Liver (tissue), 9 donors: ENCODE data around the gene TAP2. TPM values are rescaled to one million over a fixed set of nuclear protein-coding genes. Genes with fewer than 3 reads are reported as not detected.

ENCODE experiments used
- DNase-seq: peaks from one replicate; pipeline ENCODE4 v3.0.0-alpha.2; 2017; ENCODE audit warnings: low spot score
- H3K27ac ChIP-seq, 2 donors: one replicate each; pipeline ENCODE4 v1.7.0; 2013; ENCODE audit warnings: inconsistent platforms in 2 of 2, low read length in 2 of 2, control low read depth in 1 of 2, low read depth in 1 of 2, mild to moderate bottlenecking in 1 of 2
- H3K27me3 ChIP-seq, 4 donors: one replicate each; pipeline versions ENCODE4 v1.6.1 to v1.7.0; 2013; ENCODE audit warnings: low read length in 3 of 4, inconsistent platforms in 1 of 4, mild to moderate bottlenecking in 1 of 4, moderate library complexity in 1 of 4; ENCODE audit not compliant: control insufficient read depth in 4 of 4, insufficient read depth in 4 of 4
- H3K36me3 ChIP-seq, 4 donors: one replicate each; pipeline versions ENCODE4 v1.6.1 to v1.7.0; 2013; ENCODE audit warnings: low read length in 3 of 4, mild to moderate bottlenecking in 3 of 4, low read depth in 1 of 4, moderate library complexity in 1 of 4; ENCODE audit not compliant: control insufficient read depth in 4 of 4, insufficient read depth in 3 of 4
- H3K4me1 ChIP-seq, 4 donors: one replicate each; pipeline versions ENCODE4 v1.6.1 to v1.7.0; 2013; ENCODE audit warnings: low read length in 3 of 4, mild to moderate bottlenecking in 3 of 4, moderate library complexity in 1 of 4; ENCODE audit not compliant: control insufficient read depth in 4 of 4, insufficient read depth in 4 of 4
- H3K4me3 ChIP-seq, 3 donors: one replicate each; pipeline versions ENCODE4 v1.6.1 to v1.7.0; 2013; ENCODE audit warnings: low read length in 3 of 3, control low read depth in 1 of 3, low read depth in 1 of 3, mild to moderate bottlenecking in 1 of 3
- H3K9ac ChIP-seq, 2 donors: one replicate each; pipeline ENCODE4 v1.7.0; 2013; ENCODE audit warnings: low read length in 2 of 2, mild to moderate bottlenecking in 2 of 2, moderate library complexity in 2 of 2, control low read depth in 1 of 2, low read depth in 1 of 2
- H3K9me3 ChIP-seq, 4 donors: one replicate each; pipeline versions ENCODE4 v1.6.1 to v1.7.0; 2013; ENCODE audit warnings: low read length in 3 of 4; ENCODE audit not compliant: control insufficient read depth in 4 of 4
- EGR1 ChIP-seq, 2 donors: IDR thresholded peaks; 2 replicates each; pipeline ENCODE4 v1.6.1; 2016 to 2018; ENCODE audit warnings: antibody characterized with exemption in 2 of 2, low read depth in 2 of 2
- FOXA1 ChIP-seq: IDR thresholded peaks from 2 replicates; pipeline ENCODE4 v1.6.1; 2016; ENCODE audit warnings: antibody characterized with exemption
- FOXA2 ChIP-seq: IDR thresholded peaks from 2 replicates; pipeline ENCODE4 v1.6.1; 2016; ENCODE audit warnings: antibody characterized with exemption
- GABPA ChIP-seq, 2 donors: IDR thresholded peaks in 1 of 2; conservative IDR thresholded peaks in 1 of 2; 2 replicates each; pipeline ENCODE4 v1.6.1; 2016; ENCODE audit warnings: antibody characterized with exemption in 2 of 2, mild to moderate bottlenecking in 1 of 2, moderate library complexity in 1 of 2
- HNF4A ChIP-seq, 2 donors: conservative IDR thresholded peaks; 2 replicates each; pipeline ENCODE4 v1.6.1; 2016; ENCODE audit warnings: antibody characterized with exemption in 2 of 2, mild to moderate bottlenecking in 2 of 2
- JUND ChIP-seq, 2 donors: IDR thresholded peaks; 2 replicates each; pipeline ENCODE4 v1.6.1; 2016; ENCODE audit warnings: antibody characterized with exemption in 2 of 2
- NR2F2 ChIP-seq: IDR thresholded peaks from 2 replicates; pipeline ENCODE4 v1.6.1; 2016; ENCODE audit warnings: antibody characterized with exemption
- RAD21 ChIP-seq, 2 donors: IDR thresholded peaks; 2 replicates each; pipeline ENCODE4 v1.6.1; 2016; ENCODE audit warnings: antibody characterized with exemption in 2 of 2, mild to moderate bottlenecking in 2 of 2
- RXRA ChIP-seq, 2 donors: IDR thresholded peaks; 2 replicates each; pipeline ENCODE4 v1.6.1; 2017 to 2018; ENCODE audit warnings: antibody characterized with exemption in 2 of 2, mild to moderate bottlenecking in 1 of 2
- SP1 ChIP-seq: IDR thresholded peaks from 2 replicates; pipeline ENCODE4 v1.6.1; 2018; ENCODE audit warnings: antibody characterized with exemption, mild to moderate bottlenecking
- TAF1 ChIP-seq: conservative IDR thresholded peaks from 2 replicates; pipeline ENCODE4 v1.6.1; 2016; ENCODE audit warnings: antibody characterized with exemption, mild to moderate bottlenecking
- YY1 ChIP-seq: IDR thresholded peaks from 2 replicates; pipeline ENCODE4 v1.6.1; 2016; ENCODE audit warnings: antibody characterized with exemption, mild to moderate bottlenecking
- WGBS: extraction: QIAGEN DNeasy Blood & Tissue Kit; methylation state at CpG from one replicate; pipeline ENCODE4 v1.1.7; 2013; 5-methylcytosine and 5-hydroxymethylcytosine counted together
- polyA plus RNA-seq, 2 donors: library from polyadenylated mRNA; stranded (reverse) in 1 of 2; unstranded in 1 of 2; fragments of 200-250 nt in 1 of 2; fragments of >200 nt in 1 of 2; fragmentation: Nextera tagmentation in 1 of 2; extraction: Ambion mirVana in 1 of 2; gene quantifications; one replicate each; pipeline versions ENCODE4 v1.2.1 to v1.2.3, GENCODE V29; 2013 to 2015
- total RNA-seq, 2 donors: library from RNA; depleted of rRNA; stranded (reverse); fragments of >200 nt; gene quantifications; one replicate each; pipeline ENCODE4 v1.2.3, GENCODE V29; 2014
- TF ChIP-seq, protein P1 (sequence below): IDR thresholded peaks from 2 replicates; pipeline ENCODE4 v1.6.1; 2016; ENCODE audit warnings: antibody characterized with exemption
- TF ChIP-seq, protein P2 (sequence below): IDR thresholded peaks from 2 replicates; pipeline ENCODE4 v1.6.1; 2016; ENCODE audit warnings: antibody characterized with exemption
- donor health status: healthy.
- donor health status: healthy.
- donor health status: healthy.
- donor health status: healthy.
- donor health status: healthy.

TAP2 gene
- total and polyA plus RNA-seq, 4 donors, result 2.2 to 14.9 (median 6.4) TPM

DNA sequence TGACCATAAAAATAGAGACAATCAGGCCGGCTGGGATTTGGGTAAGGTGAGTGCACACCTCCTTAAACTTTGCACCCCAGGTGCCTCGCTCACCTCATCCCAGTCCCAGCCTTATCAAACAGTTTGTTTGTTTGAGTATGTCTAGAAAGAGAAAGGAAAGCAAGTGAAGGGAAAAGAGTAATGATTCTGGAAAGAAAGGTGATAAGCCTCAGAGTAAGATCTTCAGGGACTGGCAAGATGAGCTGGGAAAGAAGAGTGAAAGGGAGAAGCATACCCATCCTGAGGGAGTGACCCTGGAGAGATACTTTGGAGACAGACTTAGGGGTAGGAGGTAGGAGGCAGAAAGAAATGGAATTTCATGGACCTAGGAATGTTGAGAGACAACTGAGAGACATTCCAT, 1.7 kb downstream of the TAP2 start:
- no peaks in the 10 kb centered on the region for H3K9me3 ChIP-seq
- no peak for TF ChIP-seq RXRA (IDR thresholded peaks at IDR 0.05)
- no peak for TF ChIP-seq TAF1
- TF ChIP-seq EGR1 (IDR thresholded peaks at IDR 0.05; ENCODE audit: low read depth in 2 of 2), result no peak
- TF ChIP-seq, protein P1, sequence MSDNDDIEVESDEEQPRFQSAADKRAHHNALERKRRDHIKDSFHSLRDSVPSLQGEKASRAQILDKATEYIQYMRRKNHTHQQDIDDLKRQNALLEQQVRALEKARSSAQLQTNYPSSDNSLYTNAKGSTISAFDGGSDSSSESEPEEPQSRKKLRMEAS, result no peak
- TF ChIP-seq FOXA2, result no peak
- no peak for TF ChIP-seq NR2F2
- H3K27me3 ChIP-seq, result no peaks in the 10 kb centered on the region
- WGBS, result 86% methylated on average over 2 of the region's 2 CpGs
- H3K4me1 ChIP-seq, result peaks cover 6 to 24% (median 9%) of the 10 kb centered on the region in 4 donors
- no peak overlapping the region for H3K9ac ChIP-seq
- DNase-seq, result no peak
- no peak overlapping the region for H3K4me3 ChIP-seq
- H3K27ac ChIP-seq, result no peak overlapping the region
- H3K36me3 ChIP-seq, result peaks cover 0 to 14% (median 11%) of the 10 kb centered on the region in 4 donors

DNA sequence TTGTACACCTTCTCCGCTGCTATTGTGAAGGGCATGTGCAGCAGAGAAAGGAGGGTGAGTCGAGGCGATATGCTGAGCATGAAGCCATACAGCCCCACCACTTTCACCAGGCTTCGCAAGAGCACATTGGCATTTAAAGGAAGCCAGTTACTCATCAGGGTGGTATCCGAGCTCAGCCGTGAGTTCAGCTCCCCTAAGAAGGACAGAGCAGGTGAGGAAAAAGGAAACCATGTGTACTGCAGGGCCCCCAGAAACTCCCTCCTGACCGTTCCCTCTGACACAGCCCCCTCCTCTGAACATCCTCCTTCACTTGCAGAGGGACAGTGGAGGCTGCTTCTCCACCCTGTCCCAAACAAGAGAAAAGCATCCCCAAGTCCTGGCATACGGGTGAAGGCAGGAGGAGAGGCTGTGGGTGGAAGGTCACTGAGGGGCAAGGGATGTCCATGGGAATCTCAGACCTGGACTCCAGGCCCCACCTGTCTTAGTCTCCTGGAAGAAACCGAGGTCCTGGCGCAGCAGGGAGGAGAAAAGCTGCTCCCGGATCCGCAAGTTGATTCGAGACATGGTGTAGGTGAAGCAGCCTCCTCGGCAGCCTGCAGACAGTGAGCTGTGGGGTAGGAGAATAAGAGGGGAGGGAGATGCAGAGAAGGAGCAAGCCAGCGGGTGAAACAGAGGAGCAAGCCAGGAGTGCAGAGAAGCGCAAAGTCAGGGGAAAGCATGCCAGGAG, 3.2 kb downstream of the TAP2 start:
- peaks cover 2 to 23% (median 16%) of the 10 kb centered on the region in 4 donors for H3K36me3 ChIP-seq
- H3K9ac ChIP-seq, result no peak overlapping the region
- DNase-seq, result no peak
- H3K27ac ChIP-seq, result no peak overlapping the region
- no peak overlapping the region for H3K4me3 ChIP-seq
- TF ChIP-seq FOXA2 (no peak), RAD21 (IDR thresholded peaks at IDR 0.05) (no peak)
- H3K4me1 ChIP-seq, result peaks cover 4 to 11% (median 5%) of the 10 kb centered on the region in 4 donors
- no peaks in the 10 kb centered on the region for H3K9me3 ChIP-seq
- no peaks in the 10 kb centered on the region for H3K27me3 ChIP-seq
- WGBS, result 97% methylated on average over 16 of the region's 16 CpGs

DNA sequence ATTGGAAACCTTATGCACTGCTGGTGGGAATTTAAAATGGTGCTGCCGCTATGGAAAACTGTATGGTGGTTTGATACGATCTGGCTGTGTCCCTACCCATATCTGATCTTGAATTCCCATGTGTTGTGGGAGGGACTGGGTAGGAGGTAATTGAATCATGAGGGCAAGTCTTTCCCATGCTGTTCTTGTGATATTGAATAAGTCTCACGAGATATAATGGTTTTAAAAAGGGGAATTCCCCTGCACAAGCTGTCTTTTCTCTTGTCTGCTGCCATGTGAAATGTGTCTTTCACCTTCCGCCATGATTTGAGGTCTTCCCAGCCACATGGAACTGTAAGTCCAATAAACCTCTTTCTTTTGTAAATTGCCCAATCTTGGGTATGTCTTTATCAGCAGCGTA, 4.9 kb downstream of the TAP2 start:
- DNase-seq, result no peak
- H3K27me3 ChIP-seq, result no peaks in the 10 kb centered on the region
- H3K4me3 ChIP-seq, result no peak overlapping the region
- no peak overlapping the region for H3K9ac ChIP-seq
- no peak overlapping the region for H3K27ac ChIP-seq
- H3K9me3 ChIP-seq, result no peaks in the 10 kb centered on the region
- H3K36me3 ChIP-seq, result peaks cover 2 to 36% (median 25%) of the 10 kb centered on the region in 4 donors
- peaks cover 4 to 7% (median 5%) of the 10 kb centered on the region in 4 donors for H3K4me1 ChIP-seq
- TF ChIP-seq HNF4A (conservative IDR thresholded peaks at IDR 0.05) (no peak), FOXA1 (no peak), SP1 (no peak), EGR1 (IDR thresholded peaks at IDR 0.05; ENCODE audit: low read depth in 2 of 2) (no peak), YY1 (no peak), FOXA2 (no peak), GABPA (IDR thresholded peaks at IDR 0.05 in 1 of 2, conservative IDR thresholded peaks at IDR 0.05 in 1 of 2) (no peak), RAD21 (IDR thresholded peaks at IDR 0.05) (no peak)
- TF ChIP-seq, protein P2, sequence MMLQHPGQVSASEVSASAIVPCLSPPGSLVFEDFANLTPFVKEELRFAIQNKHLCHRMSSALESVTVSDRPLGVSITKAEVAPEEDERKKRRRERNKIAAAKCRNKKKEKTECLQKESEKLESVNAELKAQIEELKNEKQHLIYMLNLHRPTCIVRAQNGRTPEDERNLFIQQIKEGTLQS, result no peak
- TF ChIP-seq, protein P1, result no peak
- WGBS, result 92% methylated on average over 5 of the region's 5 CpGs

DNA sequence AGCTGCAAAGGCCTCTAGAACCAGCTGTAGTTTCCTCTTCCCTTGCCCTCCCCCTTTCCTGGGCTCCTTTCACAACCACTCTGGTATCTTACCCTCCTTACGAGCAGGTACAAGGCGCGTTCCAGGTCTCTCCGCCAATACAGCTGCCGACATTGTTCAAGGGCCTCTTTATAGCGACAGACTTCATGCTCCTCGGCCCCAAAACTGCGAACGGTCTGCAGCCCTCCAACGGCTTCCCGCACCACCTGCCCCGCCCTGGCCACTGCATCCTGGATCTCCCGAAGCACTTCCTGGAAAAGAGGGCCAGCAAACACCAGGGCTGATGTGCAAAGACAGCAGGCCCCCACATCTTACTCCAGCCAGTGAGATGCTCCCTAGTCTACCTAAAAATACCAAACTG, 6.0 kb downstream of the TAP2 start:
- 91% methylated on average over 13 of the region's 13 CpGs for WGBS
- Histone ChIP-seq H3K9ac (no peak overlapping the region), H3K27me3 (no peaks in the 10 kb centered on the region), H3K9me3 (no peaks in the 10 kb centered on the region), H3K36me3 (peaks cover 2 to 37% (median 25%) of the 10 kb centered on the region in 4 donors), H3K4me1 (peaks cover 0 to 2% (median 0%) of the 10 kb centered on the region in 4 donors), H3K4me3 (no peak overlapping the region), H3K27ac (no peak overlapping the region)
- TF ChIP-seq NR2F2 (no peak), YY1 (no peak), EGR1 (IDR thresholded peaks at IDR 0.05; ENCODE audit: low read depth in 2 of 2) (no peak), FOXA1 (no peak), GABPA (IDR thresholded peaks at IDR 0.05 in 1 of 2, conservative IDR thresholded peaks at IDR 0.05 in 1 of 2) (no peak), JUND (IDR thresholded peaks at IDR 0.05) (no peak), FOXA2 (no peak)
- DNase-seq, result no peak
